ENCODE measurements around the gene CLEC11A. TPM values are rescaled to one million over a fixed set of nuclear protein-coding genes. Genes with fewer than 3 reads are reported as not detected.

CLEC11A gene
- total and polyA plus RNA-seq, 9 of the 15 experiments (the other 6 are each of a cell fraction or from before 2014, with no cell fraction given) = 0.39 to 43.9 (median 3.4) TPM

- TF ChIP-seq MGA (IDR thresholded peaks at IDR 0.05) (peak; percentile 76), MCM3 (IDR thresholded peaks at IDR 0.05) (no peak), ESRRA (IDR thresholded peaks at IDR 0.05; ENCODE audit: borderline replicate concordance, low read depth) (no peak), FUS (optimal IDR thresholded peaks at IDR 0.05; ENCODE audit: low read depth, low read length) (no peak), L3MBTL2 (IDR thresholded peaks at IDR 0.05) (peak; percentile 77), ETV1 (tag; conservative IDR thresholded peaks at IDR 0.05; ENCODE audit: low read depth) (no peak), ZNF436 (CRISPR knock-in tag; IDR thresholded peaks at IDR 0.05) (no peak), NUFIP1 (IDR thresholded peaks at IDR 0.05; ENCODE audit: partially characterized antibody) (no peak), MTA1 (IDR thresholded peaks at IDR 0.05; ENCODE audit: borderline replicate concordance) (no peak), TOE1 (IDR thresholded peaks at IDR 0.05; ENCODE audit: borderline replicate concordance) (no peak), TOE1 (CRISPR knock-in tag; IDR thresholded peaks at IDR 0.05; ENCODE audit: borderline replicate concordance, low read depth) (no peak), ZNF584 (CRISPR knock-in tag; IDR thresholded peaks at IDR 0.05; ENCODE audit: low read depth) (no peak)
- TF ChIP-seq, protein P1, sequence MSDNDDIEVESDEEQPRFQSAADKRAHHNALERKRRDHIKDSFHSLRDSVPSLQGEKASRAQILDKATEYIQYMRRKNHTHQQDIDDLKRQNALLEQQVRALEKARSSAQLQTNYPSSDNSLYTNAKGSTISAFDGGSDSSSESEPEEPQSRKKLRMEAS (CRISPR knock-in tag; IDR thresholded peaks at IDR 0.05) = peak; percentile 86; the same call in 1 of the 2 replicates
- TF ChIP-seq, protein P2, sequence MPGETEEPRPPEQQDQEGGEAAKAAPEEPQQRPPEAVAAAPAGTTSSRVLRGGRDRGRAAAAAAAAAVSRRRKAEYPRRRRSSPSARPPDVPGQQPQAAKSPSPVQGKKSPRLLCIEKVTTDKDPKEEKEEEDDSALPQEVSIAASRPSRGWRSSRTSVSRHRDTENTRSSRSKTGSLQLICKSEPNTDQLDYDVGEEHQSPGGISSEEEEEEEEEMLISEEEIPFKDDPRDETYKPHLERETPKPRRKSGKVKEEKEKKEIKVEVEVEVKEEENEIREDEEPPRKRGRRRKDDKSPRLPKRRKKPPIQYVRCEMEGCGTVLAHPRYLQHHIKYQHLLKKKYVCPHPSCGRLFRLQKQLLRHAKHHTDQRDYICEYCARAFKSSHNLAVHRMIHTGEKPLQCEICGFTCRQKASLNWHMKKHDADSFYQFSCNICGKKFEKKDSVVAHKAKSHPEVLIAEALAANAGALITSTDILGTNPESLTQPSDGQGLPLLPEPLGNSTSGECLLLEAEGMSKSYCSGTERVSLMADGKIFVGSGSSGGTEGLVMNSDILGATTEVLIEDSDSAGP (CRISPR knock-in tag; IDR thresholded peaks at IDR 0.05) = no peak
- TF ChIP-seq, protein P3, sequence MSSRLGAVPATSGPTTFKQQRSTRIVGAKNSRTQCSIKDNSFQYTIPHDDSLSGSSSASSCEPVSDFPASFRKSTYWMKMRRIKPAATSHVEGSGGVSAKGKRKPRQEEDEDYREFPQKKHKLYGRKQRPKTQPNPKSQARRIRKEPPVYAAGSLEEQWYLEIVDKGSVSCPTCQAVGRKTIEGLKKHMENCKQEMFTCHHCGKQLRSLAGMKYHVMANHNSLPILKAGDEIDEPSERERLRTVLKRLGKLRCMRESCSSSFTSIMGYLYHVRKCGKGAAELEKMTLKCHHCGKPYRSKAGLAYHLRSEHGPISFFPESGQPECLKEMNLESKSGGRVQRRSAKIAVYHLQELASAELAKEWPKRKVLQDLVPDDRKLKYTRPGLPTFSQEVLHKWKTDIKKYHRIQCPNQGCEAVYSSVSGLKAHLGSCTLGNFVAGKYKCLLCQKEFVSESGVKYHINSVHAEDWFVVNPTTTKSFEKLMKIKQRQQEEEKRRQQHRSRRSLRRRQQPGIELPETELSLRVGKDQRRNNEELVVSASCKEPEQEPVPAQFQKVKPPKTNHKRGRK (tag; IDR thresholded peaks at IDR 0.05) = no peak
Observed at GRCh38 chr19:50710094-50710493, 13.1 kb upstream of the CLEC11A start (continued).
